Measurements from ENCODE around the gene MPHOSPH9. TPM values are rescaled to one million over a fixed set of nuclear protein-coding genes. Genes with fewer than 3 reads are reported as not detected.

Gene MPHOSPH9
- total RNA-seq, 4 donors from 2014 or later, result 21.6 to 53.6 (median 39.1) TPM

- TF ChIP-seq CTCF (IDR thresholded peaks at IDR 0.05) (no peak), POLR2A (IDR thresholded peaks at IDR 0.05) (no peak)
- Histone ChIP-seq H3K36me3 (no peaks in the 10 kb centered on the region), H3K27me3 (no peaks in the 10 kb centered on the region), H3K9me3 (no peaks in the 10 kb centered on the region), H3K4me1 (peaks cover 11 to 13% of the 10 kb centered on the region in 2 donors), H3K27ac (peak overlapping the region in 2 of 3 donors; percentile 52 to 61), H3K4me3 (replicated peaks in 1 of 3) (no peak overlapping the region)
- 95% methylated on average over 9 of the region's 9 CpGs for WGBS, 2 donors
- no peak for DNase-seq
- intact Hi-C loops (cut with DNase I), result no loop called here
Observed at GRCh38 chr12:123164710-123165261, 68.2 kb downstream of the MPHOSPH9 start.

- Histone ChIP-seq H3K27ac (peak overlapping the region; percentile 52 to 61 (median 56)), H3K27me3 (no peaks in the 10 kb centered on the region), H3K9me3 (no peaks in the 10 kb centered on the region), H3K36me3 (no peaks in the 10 kb centered on the region), H3K4me3 (replicated peaks in 1 of 3) (no peak overlapping the region), H3K4me1 (peaks cover 11 to 13% of the 10 kb centered on the region in 2 donors)
- TF ChIP-seq CTCF (IDR thresholded peaks at IDR 0.05) (no peak), POLR2A (IDR thresholded peaks at IDR 0.05) (no peak)
- DNase-seq, result no peak
- WGBS, 2 donors, result 52 to 62% methylated on average over 3 of the region's 3 CpGs
- intact Hi-C loops (cut with DNase I), result no loop called here
Observed at GRCh38 chr12:123164222-123164621, 68.7 kb downstream of the MPHOSPH9 start.

GRCh38 chr12:123163227-123163626 lies 69.7 kb downstream of the MPHOSPH9 start:
- H3K9me3 ChIP-seq, result no peaks in the 10 kb centered on the region
- H3K36me3 ChIP-seq, result no peaks in the 10 kb centered on the region
- no peak for DNase-seq
- no peaks in the 10 kb centered on the region for H3K27me3 ChIP-seq
- H3K4me3 ChIP-seq (replicated peaks in 1 of 3), result no peak overlapping the region
- TF ChIP-seq POLR2A (IDR thresholded peaks at IDR 0.05) (no peak), CTCF (IDR thresholded peaks at IDR 0.05) (no peak)
- peak overlapping the region; percentile 55 to 61 (median 56) for H3K27ac ChIP-seq
- H3K4me1 ChIP-seq, result peaks cover 11 to 13% of the 10 kb centered on the region in 2 donors
- WGBS, 2 donors, result 22 to 48% methylated on average over 3 of the region's 3 CpGs
- intact Hi-C loops (cut with DNase I), result no loop called here

GRCh38 chr12:123160801-123161487 lies 72.0 kb downstream of the MPHOSPH9 start:
- H3K9me3 ChIP-seq, result no peaks in the 10 kb centered on the region
- no peak overlapping the region for H3K27ac ChIP-seq
- no peaks in the 10 kb centered on the region for H3K36me3 ChIP-seq
- DNase-seq, result peak; percentile 29 to 44
- no peak overlapping the region for H3K4me3 ChIP-seq (replicated peaks in 1 of 3)
- H3K27me3 ChIP-seq, result no peaks in the 10 kb centered on the region
- WGBS, 2 donors, result 73 to 76% methylated on average over 11 of the region's 11 CpGs
- TF ChIP-seq CTCF (IDR thresholded peaks at IDR 0.05), result no peak
- no peak for TF ChIP-seq POLR2A (IDR thresholded peaks at IDR 0.05)
- peaks cover 11 to 13% of the 10 kb centered on the region in 2 donors for H3K4me1 ChIP-seq
- intact Hi-C loops (cut with DNase I), result no loop called here

DNA sequence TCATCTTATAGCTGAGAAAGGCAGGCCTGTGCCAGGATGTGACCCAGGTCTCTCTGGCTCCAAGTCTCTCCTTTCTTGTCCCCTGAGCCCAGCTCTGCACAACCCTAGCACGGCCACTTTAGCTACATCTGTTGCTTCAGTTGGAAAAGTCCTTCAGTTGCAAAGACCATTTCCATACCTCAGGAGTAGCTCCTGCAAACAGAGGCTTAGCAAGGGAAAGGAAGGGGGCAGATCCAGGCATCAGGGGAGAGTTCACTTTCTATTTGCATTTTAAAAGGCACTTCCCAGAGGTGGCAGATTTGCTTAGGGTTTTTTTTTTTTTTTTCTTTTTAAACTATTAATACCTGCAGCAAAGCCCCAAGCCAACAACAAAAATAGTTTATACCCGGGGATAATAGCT lies 79.0 kb downstream of the MPHOSPH9 start:
- 48 to 59% methylated on average over 2 of the region's 2 CpGs for WGBS, 2 donors
- no peaks in the 10 kb centered on the region for H3K9me3 ChIP-seq
- H3K27ac ChIP-seq, result no peak overlapping the region
- no peak for DNase-seq
- no peak for TF ChIP-seq CTCF (IDR thresholded peaks at IDR 0.05)
- no peak for TF ChIP-seq POLR2A (IDR thresholded peaks at IDR 0.05)
- peaks cover 18 to 20% of the 10 kb centered on the region in 2 donors for H3K4me1 ChIP-seq
- H3K27me3 ChIP-seq, result no peaks in the 10 kb centered on the region
- no peaks in the 10 kb centered on the region for H3K36me3 ChIP-seq
- intact Hi-C loops (cut with DNase I), result loop anchor here (10.0 kb wide), 1 partner anchor 109 kb away; no protein-coding TSS in a partner anchor
- H3K4me3 ChIP-seq (replicated peaks in 1 of 3), result no peak overlapping the region

Data from thyroid gland (tissue), 4 donors.